Activated CD8-positive, alpha-beta memory T cell treated with anti-CD3 and anti-CD28 coated beads, Interleukin-2, amount 50 U/mL, for 1 hour (primary cell): ENCODE results near the gene SLC16A4.

Source experiments
- DNase-seq: peaks from one replicate; pipeline ENCODE4 v3.0.0-alpha.2; 2020; ENCODE audit errors: extremely low read depth

The SLC16A4 gene

DNA sequence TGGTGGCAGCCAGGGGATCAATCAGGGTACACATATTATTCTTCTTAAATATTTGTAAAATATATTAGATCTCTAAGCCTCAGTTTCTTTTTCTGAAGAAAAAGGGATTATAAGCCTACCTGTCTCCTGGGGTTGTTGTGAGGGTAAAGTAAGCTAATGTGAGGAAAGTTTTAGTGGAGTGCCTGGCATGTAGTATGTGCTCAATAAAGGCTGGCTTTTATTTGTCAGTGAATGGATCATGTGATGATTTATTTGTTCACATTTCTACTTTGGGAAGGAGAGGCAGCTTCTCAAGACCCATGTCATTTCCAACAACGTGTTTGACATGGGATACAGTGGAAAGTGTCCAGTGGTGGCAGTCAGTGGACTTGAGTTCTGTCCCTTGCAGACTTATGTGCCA lies 64.0 kb downstream of the SLC16A4 start:
- no peak for DNase-seq

DNA sequence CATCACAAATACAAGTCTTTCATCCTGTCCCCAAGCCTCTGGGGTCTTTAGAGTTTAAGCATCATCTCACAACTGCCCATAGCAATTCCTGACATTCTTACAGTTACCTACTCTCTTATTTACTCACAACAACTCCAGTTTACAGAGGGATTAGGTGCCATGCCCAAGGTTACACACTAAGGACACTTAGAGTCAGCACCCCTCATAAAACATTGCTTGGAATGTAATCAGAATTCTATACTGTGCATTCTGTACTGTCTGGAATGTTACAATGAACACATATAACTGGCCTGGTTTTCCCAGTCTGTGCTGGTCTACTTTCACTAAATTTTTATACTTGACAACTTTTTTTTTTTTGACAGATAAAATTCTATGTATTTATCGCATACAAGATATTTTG lies 66.2 kb downstream of the SLC16A4 start:
- DNase-seq: no peak

DNA sequence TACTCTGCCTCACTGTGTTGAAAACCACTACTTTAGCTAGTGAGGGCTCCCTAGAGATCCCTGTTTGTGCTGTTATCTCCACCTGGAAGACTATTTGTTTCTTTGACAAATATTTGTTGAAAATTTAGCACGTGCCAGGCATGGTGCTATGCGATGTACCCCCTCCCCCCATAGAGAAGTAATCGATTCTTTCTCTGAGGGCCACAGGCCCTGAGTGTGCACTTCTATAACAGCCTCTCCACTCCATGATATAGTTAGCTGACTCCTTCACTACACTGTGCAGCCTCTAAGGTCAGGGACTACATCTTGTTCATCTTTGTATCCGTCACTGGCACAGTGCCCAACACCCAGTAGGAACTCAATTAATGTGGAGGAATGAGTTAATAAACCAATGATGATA lies 69.0 kb downstream of the SLC16A4 start:
- no peak for DNase-seq

DNA sequence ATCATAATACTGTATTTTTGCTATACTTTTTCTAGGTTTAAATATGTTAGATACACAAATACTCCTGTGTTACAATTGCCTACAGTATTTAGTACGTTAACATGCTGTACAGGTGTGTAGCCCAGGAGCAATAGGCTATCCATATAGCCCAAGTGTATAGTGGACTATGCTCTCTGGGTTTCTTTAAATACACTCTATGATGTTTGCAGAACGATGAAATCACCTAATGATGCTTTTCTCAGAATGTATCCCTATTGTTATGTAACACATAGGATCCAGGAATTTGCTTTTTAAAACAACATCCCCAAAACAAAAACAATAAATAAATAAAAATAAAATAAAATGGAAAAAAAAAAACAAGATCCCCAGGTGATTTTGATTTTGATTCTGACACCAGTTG lies 69.8 kb downstream of the SLC16A4 start:
- no peak for DNase-seq

DNA sequence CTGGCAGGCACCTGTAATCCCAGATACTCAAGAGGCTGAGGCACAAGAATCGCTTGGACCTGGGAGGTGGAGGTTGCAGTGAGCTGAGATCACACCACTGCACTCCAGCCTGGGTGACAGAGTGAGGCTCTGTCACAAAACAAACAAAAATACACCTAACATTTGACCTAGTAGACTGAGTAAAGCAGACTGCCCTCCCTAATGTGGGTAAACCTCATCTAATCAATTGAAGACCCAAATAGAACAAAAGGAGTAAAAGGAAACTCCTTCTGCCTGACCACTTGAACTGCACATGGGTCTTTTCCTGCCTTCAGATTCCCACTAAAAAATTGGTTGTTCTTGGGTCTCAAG lies 70.7 kb downstream of the SLC16A4 start:
- no peak for DNase-seq

DNA sequence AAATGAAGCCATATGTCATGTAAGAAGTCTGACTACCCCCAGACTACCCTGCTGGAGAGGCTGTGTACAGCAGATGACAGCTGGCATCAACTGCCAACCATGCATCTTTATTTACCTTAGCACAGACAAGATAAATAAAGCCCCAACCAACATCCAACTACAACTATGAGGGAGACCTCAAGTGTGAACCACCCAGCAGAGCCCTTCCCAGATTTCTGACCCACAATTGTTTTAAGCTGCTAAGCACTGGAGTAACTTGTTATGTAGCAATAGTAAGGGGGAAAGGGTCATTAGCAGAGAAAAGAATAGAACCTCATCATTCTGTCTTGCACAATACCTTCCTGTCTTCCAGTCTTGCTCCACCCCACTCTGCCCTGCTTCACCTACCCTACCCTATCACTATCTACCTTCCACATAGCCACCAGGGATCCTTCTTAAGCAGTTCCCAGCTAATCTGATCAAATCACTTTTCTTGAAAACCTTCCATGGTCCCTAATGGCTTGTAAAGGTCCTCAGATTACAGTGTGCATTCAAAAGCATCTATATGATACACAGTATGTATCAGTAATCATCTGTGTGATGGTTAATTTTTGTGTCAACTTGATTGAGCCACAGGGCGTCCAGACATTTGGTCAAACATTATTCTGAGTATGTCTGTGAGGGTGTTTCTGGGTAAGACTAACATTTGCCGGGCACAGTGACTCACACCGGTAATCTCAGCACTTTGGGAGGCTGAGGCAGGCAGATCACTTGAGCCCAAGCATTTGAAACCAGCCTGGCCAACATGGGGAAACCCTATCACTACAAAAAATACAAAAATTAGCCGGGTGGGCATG lies 71.3 kb downstream of the SLC16A4 start:
- no peak for DNase-seq

DNA sequence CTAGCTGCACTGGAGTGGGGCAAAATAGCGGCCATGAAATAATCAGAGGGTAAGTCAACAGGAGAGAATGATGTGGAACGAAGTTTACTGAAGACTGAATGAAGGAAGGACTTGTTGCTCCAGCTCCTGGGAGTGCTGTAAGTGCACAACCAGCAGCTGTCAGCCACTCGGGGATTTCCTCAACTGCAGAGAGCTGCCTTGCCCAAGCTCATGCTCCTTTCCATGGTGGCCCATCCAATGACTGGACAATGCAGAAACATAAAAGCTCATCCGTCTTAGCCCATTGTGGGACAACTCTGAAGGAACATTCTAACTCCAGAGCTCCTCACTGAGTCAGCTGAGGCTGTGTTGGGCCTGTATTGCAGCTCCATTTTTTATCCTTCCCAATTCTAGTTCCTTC lies 72.8 kb downstream of the SLC16A4 start:
- no peak for DNase-seq

DNA sequence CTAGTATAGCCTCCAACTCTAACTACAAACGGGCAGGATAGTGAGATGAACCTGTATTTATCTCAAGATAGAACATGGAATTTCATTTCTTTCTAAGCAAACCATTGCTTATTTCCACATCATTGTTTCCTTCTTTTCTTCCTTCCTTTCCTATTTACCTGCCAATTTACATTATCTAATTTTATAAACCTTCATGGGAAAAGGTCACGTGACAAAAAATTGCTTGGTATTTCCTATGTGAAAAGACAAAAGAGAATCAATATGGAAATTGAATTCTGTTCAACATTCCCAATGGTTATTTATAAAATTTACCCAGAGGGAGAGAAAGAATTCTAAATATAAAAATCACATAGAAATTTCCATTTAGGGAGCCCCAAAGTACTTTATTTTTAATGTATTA lies 74.1 kb downstream of the SLC16A4 start:
- DNase-seq: no peak
